Measurements from ENCODE around the gene CCT6B.

GRCh38 chr17:34926661-34927060 lies 34.6 kb downstream of the CCT6B start:
- no peak for TF ChIP-seq POLR2A (IDR thresholded peaks at IDR 0.05; ENCODE audit: low read depth, low read length)
- no peak for TF ChIP-seq TAF1 (IDR thresholded peaks at IDR 0.05; ENCODE audit: borderline replicate concordance, low read depth, low read length)
